Kidney epithelial cell (primary cell): ENCODE measurements around the gene ZBP1. TPM values are rescaled to one million over a fixed set of nuclear protein-coding genes. Genes with fewer than 3 reads are reported as not detected.

Experiments
- DNase-seq: peaks from one replicate; pipeline ENCODE4 v3.0.0-alpha.2; 2010; ENCODE audit warnings: low read depth
- H3K27me3 ChIP-seq: 2 replicates; pipeline ENCODE4 v1.6.0; 2011; ENCODE audit warnings: low read length; ENCODE audit not compliant: control insufficient read depth, insufficient read depth
- H3K36me3 ChIP-seq: 2 replicates; pipeline ENCODE4 v1.5.1; 2011; ENCODE audit warnings: low read length; ENCODE audit not compliant: control insufficient read depth, insufficient read depth
- H3K4me3 ChIP-seq: 2 replicates; pipeline ENCODE4 v1.5.1; 2011; ENCODE audit warnings: low read depth, mild to moderate bottlenecking, control low read depth, low read length
- total RNA-seq: library from RNA; depleted of rRNA; stranded (reverse); fragments of >200 nt; gene quantifications from 2 replicates; pipeline ENCODE4 v1.2.3, GENCODE V29; 2015
- TF ChIP-seq, protein P1 (sequence below): IDR thresholded peaks from 2 replicates; pipeline ENCODE4 v1.5.1; 2011; ENCODE audit warnings: mild to moderate bottlenecking, moderate library complexity, low read length, control low read depth, inconsistent platforms; ENCODE audit not compliant: insufficient read depth, poor library complexity, severe bottlenecking

Gene ZBP1
- total RNA-seq, 1 donor from 2014 or later = not detected

DNA sequence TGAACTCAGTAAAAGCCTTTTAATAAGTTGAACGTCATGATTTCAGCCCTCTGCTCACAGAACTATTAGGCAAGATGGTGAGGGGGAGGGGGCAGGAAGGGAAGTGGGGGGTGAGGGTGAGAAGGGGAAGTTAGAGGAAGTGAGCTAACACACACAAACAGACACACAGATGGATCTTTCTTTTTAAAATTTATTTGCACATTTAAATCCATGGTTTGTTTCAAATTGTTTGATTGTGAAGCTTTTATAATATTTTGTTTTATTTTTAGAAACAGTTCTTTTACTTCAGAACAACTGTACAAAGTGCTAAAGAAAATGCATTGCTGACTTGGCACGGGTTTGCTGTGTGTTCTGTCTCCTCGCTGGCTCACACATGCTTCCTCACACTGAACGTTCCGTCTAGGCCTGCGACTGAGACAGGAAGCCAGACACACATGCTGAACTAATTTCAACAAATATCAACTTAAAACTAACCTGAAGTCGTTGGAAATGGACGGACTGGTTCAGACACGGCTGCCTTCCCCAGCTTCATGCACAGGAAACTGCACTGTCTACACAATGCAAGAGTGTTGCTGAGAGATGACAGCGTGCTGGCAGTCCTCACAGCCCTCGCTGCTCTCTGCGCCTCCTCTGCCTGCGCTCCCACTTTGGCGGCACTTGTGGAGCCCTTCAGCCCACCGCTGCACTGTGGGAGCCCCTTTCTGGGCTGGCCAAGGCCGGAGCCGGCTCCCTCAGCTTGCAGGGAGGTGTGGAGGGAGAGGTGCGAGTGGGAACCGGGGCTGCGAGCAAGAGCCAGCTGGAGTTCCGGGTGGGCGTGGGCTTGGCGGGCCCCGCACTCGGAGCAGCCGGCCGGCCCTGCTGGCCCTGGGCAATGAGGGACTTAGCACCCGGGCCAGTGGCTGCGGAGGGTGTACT is 8.1 kb upstream of the ZBP1 start:
- DNase-seq = no peak
- TF ChIP-seq, protein P1, sequence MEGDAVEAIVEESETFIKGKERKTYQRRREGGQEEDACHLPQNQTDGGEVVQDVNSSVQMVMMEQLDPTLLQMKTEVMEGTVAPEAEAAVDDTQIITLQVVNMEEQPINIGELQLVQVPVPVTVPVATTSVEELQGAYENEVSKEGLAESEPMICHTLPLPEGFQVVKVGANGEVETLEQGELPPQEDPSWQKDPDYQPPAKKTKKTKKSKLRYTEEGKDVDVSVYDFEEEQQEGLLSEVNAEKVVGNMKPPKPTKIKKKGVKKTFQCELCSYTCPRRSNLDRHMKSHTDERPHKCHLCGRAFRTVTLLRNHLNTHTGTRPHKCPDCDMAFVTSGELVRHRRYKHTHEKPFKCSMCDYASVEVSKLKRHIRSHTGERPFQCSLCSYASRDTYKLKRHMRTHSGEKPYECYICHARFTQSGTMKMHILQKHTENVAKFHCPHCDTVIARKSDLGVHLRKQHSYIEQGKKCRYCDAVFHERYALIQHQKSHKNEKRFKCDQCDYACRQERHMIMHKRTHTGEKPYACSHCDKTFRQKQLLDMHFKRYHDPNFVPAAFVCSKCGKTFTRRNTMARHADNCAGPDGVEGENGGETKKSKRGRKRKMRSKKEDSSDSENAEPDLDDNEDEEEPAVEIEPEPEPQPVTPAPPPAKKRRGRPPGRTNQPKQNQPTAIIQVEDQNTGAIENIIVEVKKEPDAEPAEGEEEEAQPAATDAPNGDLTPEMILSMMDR = no peak

DNA sequence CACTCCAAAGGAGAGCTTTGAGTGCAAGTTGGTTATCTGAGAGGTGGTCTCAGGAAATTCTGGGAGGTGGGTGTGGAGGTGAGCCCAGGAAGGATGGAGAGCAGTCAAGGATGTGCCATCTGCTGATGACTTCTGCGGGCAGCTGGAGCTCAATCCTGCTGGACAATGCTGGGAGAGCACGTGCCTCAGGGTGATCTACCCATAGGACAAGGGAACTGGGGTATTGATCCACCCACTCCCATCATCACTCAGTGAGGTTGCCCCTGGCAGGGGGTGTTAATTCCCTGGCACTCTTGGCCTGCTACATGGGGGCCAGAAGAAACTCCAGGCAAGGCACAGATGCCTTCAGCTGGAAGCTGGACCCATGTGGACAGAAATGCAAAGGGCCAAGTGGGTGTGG is 7.1 kb upstream of the ZBP1 start:
- DNase-seq = no peak
- H3K4me3 ChIP-seq = no peak overlapping the region
- no peaks in the 10 kb centered on the region for H3K27me3 ChIP-seq
- TF ChIP-seq, protein P1 = no peak
- H3K36me3 ChIP-seq = no peaks in the 10 kb centered on the region

More for the DNA sequence above, 8.1 kb upstream of the ZBP1 start:
- Histone ChIP-seq H3K4me3 (no peak overlapping the region), H3K36me3 (no peaks in the 10 kb centered on the region), H3K27me3 (no peaks in the 10 kb centered on the region)

DNA sequence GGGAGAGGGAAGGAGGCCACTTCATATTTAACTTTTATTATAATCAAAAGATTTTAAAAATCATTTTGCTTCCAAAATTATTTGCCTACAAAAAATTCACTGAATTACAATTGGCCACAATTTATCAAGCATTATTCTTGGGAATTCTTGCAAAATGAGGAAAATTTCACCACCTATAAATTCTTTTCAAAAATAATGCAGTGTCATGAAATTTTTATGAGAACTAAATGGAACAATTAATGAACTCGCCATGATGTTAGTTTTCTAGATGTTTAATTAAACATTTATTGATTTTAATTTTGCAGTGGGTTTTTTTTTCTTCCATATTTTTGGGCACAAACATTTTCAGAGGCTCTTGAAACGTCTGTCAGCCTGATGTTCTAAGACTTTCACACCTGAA is 5.8 kb upstream of the ZBP1 start:
- no peaks in the 10 kb centered on the region for H3K36me3 ChIP-seq
- no peak overlapping the region for H3K4me3 ChIP-seq
- H3K27me3 ChIP-seq = no peaks in the 10 kb centered on the region
- TF ChIP-seq, protein P1 = no peak
- no peak for DNase-seq

DNA sequence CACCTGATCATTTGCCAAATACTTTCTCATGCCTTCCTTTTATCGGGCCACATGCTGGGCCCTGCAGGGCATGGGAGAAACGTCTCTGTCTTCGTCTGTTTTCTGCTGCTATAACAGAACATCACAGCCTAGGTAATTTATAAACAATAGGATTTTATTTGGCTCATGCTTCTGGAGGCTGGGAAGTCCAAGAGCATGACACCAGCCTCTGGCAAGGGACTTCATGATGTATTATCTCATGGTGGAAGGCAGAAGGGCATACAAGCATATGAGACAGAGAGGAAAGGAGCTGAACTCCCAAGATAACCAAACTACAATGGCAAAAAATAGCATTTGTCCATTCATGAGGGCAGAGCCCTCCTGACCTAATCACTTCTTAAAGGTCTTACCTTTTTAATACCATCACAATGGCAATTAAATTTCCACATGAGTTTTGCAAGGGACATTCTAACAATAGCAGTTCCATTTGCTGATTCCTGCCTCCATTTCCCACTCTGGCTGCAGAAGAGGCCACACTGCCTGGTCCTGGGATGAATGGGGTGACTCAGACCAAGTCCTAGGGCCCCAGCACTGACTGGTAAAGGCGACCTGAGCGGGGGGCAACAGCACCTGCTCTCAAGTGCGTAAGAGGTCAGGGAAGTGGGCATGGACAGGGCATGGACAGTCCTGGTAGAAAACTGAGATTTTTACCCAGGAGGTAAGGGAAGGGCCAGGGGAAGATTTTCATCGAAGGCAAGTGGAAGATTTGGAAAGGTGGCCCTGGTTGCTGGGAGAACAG is 5.1 kb upstream of the ZBP1 start:
- no peak for DNase-seq
- H3K36me3 ChIP-seq = no peaks in the 10 kb centered on the region
- TF ChIP-seq, protein P1 = no peak

DNA sequence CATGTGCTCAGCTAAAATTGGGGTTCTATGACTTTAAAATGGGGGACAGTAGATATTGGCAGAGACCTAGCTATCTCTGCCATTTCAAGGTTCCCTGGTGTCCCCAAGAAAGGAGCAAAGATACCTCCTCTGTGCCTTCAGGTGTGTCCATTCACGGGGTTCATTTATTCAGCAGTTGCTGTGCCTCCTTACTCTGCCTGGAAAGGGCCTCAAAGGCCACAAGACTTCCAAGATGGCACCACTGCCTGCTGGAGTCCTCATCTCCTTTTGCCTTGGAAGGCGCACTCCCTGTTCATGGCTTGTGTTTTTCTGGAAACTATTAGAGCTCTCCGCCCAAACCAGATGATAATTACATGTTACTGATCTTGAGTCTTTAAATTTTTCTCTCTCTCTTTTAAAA is 3.9 kb upstream of the ZBP1 start:
- Histone ChIP-seq H3K36me3 (no peaks in the 10 kb centered on the region), H3K4me3 (no peak overlapping the region), H3K27me3 (no peaks in the 10 kb centered on the region)
- DNase-seq = no peak
- TF ChIP-seq, protein P1 = no peak

More for the DNA sequence above, 5.1 kb upstream of the ZBP1 start:
- no peak overlapping the region for H3K4me3 ChIP-seq
- H3K27me3 ChIP-seq = no peaks in the 10 kb centered on the region
